GM18508 (cell line): ENCODE data around the gene RNU1-2.
"Not testable (repeated sequence)": the region's sequence is repeated elsewhere in the genome, so short reads cannot be mapped to it uniquely, and the experiment has no call there.

Source experiments
- ATAC-seq: cut with Tn5 transposase; IDR thresholded peaks from one replicate; pipeline ENCODE4 v1.9.1; 2021; ENCODE audit warnings: moderate number of reproducible peaks; ENCODE audit not compliant: insufficient read depth, unreplicated experiment

Gene RNU1-2

DNA sequence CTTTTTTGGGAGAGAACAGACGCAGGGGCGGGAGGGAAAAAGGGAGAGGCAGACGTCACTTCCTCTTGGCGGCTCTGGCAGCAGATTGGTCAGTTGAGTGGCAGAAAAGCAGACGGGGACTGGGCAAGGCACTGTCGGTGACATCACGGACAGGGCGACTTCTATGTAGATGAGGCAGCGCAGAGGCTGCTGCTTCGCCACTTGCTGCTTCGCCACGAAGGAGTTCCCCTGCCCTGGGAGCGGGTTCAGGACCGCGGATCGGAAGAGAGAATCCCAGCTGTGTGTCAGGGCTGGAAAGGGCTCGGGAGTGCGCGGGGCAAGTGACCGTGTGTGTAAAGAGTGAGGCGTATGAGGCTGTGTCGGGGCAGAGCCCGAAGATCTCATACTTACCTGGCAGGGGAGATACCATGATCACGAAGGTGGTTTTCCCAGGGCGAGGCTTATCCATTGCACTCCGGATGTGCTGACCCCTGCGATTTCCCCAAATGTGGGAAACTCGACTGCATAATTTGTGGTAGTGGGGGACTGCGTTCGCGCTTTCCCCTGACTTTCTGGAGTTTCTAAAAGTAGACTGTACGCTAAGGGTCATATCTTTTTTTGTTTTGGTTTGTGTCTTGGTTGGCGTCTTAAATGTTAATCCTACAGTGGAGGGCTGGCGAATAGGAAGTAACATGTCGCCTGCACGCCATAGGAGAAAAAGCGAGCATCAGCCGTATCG, at the start of gene RNU1-2:
TSS of gene RNU1-2 (plus strand) at position 383 of the 718 bp plus-strand sequence.
- peak; percentile 97 for ATAC-seq

DNA sequence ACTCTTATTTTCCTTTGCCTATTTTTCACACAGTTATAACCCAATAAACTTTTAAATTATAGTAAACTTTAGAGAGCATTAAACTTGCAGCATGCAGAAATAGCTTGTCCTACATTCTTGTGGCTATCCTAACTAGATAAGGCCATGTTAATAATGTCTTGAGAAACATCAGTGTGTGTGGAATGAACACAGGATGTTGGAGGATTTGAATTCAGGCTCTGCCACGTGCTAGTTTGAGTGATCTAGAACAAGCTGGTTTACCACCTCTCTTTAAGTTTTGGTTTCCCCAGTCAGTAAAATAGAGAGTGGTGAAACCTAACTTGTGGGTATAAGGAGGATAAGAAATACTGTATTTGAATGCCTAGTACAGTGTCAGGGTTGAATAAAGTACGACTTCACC, 39.6 kb upstream of the RNU1-2 start:
- not testable (repeated sequence) for ATAC-seq

DNA sequence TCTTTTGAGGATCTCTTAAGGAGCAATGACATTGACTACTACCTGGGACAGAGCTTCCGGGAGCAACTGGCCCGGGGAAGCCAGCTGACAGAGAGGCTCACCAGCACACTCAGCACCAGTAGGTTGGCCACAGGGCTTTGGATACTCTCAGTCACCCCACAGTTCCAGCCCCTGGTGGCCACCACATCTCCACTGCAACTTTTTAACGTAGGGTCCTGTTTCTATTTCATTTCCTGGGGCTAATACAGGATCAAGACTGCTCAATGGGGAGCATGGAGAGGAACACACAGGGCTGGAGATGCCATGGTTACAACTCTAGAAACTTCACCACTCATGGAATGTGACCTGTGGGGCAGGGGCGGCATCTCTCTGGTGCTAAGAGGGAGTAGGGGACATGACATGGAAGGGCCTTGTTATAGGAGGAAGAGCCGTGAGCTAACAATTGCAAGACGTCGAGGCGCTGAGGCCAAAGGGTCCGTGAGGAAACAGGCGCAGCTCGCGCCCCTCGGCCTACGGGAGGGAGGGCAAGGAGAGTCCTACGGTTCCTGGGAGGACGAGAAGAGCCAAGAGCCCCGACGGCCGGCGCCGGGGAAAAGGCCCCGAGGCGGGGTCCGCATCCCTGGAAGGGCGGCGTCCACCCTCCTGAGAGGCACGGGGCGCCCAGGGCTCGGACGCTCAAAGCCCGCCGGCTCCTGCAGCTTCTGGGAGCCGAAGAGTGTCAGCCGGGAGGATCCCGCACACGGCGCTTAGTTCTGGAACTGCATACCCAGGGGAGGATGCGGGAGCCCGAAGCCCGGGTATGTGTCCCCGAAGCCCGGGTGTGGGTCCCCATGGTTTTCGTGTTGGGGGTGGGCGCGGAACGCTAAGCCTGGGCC, 36.4 kb upstream of the RNU1-2 start:
- not testable (repeated sequence) for ATAC-seq

DNA sequence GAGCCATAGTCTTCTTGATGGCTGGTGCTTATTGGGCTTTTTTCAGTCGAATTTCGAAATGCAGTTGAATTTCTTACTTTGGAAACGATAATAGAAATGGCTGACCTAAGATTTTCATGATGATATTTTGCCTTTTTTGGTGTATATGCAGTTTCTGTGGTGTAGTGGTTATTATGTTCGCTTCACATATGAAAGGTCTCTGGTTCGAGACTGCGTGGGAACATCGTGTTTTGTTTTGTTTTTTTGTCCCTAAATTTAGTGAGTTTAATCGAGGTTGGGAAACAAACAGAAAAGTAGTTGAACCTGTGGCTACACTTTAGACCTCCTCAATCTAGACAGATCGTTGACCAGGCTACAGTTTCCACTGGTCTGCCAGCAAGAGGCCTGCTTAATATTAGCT, 35.7 kb upstream of the RNU1-2 start:
- not testable (repeated sequence) for ATAC-seq

- not testable (repeated sequence) for ATAC-seq
These were observed 33.9 kb upstream of the RNU1-2 start for GRCh38 chr1:16861832-16862245.

DNA sequence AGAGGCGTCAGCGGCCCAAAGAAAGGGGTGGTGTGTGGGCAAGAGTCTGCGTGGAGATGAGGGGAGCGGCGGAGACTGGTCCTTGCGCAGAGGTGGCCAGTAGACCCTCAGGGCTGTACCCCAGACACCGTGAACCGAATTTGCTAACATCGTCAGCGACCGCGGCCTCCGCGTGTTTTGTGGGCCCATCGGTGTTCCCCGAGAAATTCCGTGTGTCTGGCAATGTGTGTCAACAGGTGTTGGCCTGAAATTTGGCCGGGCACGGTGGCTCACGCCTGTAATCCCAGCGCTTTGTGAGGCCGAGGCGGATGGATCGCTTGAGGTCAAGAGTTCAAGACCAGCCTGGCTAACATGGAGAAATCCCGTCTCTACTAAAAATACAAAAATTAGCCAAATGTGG, 33.4 kb upstream of the RNU1-2 start:
- ATAC-seq = not testable (repeated sequence)

GRCh38 chr1:16863024-16863423, 32.8 kb upstream of the RNU1-2 start:
- not testable (repeated sequence) for ATAC-seq

DNA sequence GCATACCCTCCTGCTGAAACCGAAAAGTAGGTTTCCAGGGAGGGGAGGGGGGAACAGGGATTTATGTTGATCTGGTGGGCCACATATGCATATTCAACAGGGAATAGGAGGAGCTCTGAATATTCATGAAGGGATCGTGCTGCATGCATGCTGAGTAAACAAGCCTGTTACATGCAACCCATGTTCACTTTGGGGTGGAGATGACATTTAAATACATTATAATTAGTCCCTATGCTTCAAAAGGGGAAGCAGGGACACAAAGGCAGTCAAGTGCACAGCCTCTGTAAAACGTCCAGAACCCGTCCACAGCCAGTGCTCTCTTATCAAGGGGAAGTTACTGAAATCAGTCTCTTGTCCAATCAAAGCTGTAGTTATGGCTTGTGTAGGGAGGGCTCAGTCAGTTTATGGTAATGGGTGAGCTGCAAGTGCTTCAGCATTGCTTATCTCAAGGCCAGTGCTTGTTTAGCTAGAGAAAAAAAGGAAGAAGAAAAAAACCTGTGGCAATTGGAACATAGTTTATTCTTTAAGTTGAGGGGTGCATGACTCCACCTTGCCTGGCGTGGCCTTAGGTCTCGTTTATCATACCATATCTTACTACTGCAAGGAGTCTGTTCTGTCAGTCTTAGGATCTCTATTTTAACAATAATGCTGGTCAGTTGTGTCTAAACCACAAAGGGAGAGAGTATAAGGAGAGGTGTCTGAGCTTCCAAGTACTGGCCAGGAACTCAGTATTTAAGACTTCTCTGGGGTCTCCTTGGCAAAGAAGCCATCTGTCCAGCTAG, 28.7 kb upstream of the RNU1-2 start:
- not testable (repeated sequence) for ATAC-seq

DNA sequence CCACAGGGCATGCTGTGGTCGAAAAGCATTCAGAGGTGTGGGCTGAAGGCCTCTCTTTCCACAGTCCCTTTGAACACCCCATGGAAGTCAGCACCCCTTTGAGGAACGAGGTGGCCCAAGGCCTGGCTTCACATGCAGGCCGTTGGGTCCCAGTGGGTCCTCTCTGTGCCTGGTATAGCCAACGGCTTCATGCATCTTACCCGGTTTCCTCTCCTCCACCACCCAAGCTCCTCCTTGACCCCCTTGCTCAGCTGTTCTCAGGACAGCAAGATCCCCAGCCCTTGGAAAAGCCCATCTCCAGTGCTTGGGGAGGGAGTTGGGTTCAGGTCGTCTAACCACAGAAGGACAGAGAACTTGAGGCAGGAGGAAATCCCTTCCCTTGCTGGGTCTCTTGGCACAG, 27.0 kb upstream of the RNU1-2 start:
- ATAC-seq = not testable (repeated sequence)

DNA sequence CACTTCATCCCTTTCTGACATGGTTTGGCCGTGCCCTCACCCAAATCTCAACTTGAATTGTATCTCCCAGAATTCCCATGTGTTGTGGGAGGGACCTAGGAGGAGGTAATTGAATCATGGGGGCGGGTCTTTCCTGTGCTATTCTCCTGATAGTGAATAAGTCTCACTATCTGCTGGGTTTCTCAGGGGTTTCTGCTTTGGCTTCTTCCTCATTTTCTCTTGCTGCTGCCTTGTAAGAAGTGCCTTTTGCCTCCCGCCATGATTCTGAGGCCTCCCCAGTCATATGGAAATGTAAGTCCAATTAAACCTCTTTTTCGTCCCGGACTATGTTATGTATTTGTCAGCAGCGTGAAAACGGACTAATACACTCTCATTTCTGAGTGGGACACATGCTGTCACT, 25.8 kb upstream of the RNU1-2 start:
- not testable (repeated sequence) for ATAC-seq

GRCh38 chr1:16871171-16871570, 24.6 kb upstream of the RNU1-2 start:
- not testable (repeated sequence) for ATAC-seq

DNA sequence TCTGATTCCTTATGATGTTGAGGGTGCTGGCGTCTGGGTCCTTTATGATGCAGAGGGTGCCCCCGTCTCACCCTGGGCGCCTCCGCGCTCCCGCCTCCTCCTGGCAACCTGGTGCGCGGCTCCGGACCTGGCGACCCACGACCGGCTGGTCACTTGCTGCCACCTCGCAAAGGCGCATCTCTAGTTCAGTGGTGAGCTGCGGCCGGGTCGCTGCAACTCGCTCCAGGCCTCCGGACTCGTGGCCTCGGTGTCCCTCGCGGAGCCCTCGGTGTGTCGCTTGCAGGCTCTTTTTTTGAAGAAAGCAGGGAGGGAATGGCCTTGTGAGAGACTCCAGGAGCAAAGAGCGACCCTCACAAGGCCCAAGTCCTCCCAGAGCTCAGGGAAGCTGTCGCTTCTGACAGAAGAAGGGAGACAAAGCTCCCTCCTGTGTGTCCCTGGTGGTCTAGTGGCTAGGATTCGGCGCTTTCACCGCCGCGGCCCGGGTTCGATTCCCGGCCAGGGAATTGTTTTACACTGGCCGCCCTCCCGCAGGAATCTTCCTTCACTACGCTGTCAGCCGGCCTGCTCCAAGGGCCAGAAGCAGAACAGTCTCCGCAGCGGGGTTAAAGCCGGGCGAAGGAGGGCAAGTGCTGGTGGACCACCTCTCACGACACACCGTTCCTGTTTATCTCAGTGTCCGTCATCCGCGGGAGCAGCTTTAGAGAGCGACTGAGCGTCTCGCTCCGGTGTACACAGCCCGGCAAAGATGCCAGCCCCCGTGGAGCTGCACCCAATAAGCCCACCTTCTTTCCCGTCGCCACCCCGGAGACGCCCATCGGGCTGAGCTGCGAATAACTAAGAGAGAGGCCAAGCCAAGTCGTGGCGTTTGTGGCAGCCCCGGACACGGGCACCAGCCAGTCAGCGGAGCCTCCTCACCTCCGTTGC, 23.4 kb upstream of the RNU1-2 start:
- not testable (repeated sequence) for ATAC-seq

DNA sequence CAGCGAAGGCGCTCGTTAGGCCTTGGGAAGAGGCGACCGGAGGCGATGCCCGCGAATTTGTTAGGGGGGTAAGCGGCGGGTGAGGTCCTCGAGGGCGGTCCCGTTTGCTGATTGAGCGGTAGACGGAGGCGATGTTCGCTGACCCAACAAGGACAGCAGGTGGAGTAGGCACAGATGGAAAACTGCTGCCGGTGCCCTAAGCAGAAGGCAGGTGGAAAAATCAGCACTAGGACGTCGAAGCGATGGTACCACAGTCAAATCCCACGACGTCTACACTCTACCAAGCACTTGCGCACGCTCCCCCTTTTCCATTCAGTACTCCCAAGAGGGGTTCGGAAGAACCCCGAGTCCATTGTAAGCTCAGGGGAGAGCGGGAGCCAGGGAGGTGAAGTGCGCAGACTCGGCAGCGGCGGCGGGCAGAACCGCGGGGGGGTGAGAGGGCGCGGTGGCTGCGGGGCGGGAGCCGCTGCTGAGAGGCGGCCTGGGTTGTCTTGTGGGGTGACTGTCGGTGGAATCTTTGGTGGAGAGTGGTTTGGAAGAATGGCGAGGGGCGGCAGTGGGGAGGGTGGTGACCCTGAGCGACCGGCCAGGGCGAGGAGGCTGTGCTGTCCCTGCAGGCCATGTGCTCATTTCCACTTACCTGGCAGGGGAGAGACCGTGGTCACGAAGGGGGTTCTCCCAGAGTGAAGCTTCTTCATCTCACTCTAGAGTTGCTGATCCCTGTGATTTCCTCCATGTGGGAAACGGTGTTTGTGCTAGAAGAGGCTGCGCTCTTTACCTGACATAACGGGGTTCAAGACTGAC, 22.5 kb upstream of the RNU1-2 start:
- not testable (repeated sequence) for ATAC-seq

GRCh38 chr1:16874968-16875765, 20.6 kb upstream of the RNU1-2 start:
- ATAC-seq = not testable (repeated sequence)

- ATAC-seq = not testable (repeated sequence)
These were observed 14.0 kb upstream of the RNU1-2 start for GRCh38 chr1:16881742-16882141.

GRCh38 chr1:16882986-16883385, 12.8 kb upstream of the RNU1-2 start:
- no peak for ATAC-seq

- ATAC-seq = not testable (repeated sequence)
These were observed 11.3 kb upstream of the RNU1-2 start for GRCh38 chr1:16884487-16884886.
